NOMO-1 treated with dmso at 0.1 percent for 144 hours (cell line): ENCODE measurements around the gene SH3RF2.

Experiments
- DNase-seq: peaks from one replicate; lab custom pipeline; 2025; ENCODE audit not compliant: unreplicated experiment; lab: John Stamatoyannopoulos, UW

Gene SH3RF2

GRCh38 chr5:145921211-145921610 is 15.2 kb upstream of the SH3RF2 start:
- DNase-seq = no peak

GRCh38 chr5:145922059-145922458 is 14.3 kb upstream of the SH3RF2 start:
- no peak for DNase-seq

DNA sequence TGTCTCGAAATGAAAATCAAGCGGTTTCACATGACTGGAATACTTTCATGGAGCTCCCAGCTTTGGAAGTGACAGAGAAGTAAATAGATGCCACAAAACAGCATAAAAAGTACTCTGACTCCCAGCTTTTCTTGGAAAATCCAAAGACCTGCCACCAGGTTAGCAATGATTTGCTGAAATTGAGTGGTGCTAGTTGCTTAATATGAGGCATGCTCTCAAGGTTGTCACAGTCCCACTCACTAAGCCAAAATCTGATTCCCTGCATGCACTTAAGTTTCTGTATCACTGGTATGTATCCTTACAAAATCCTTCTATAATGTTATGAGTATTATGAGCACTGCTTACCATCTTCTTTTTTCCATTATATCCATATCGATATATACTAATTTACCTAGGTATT is 13.0 kb upstream of the SH3RF2 start:
- DNase-seq = no peak

GRCh38 chr5:145924849-145925248 is 11.5 kb upstream of the SH3RF2 start:
- DNase-seq = no peak

DNA sequence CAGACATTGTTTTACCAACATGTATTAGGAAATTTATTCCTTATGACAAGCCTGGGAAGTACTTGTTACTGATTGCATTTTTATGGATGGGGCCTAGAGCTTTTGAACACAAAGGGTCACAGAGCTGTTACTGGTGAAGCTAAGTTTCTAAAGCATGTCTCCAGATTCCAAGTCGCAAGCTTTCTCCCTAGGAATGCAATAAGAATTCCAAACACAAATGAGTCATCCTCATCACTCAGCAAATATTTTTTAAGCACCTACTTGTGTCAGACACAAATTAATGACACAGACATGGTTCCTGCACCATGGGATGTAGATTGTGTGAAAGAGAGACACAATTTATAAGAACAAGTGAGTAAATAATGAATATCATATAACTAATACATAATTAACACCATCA is 11.0 kb upstream of the SH3RF2 start:
- no peak for DNase-seq

DNA sequence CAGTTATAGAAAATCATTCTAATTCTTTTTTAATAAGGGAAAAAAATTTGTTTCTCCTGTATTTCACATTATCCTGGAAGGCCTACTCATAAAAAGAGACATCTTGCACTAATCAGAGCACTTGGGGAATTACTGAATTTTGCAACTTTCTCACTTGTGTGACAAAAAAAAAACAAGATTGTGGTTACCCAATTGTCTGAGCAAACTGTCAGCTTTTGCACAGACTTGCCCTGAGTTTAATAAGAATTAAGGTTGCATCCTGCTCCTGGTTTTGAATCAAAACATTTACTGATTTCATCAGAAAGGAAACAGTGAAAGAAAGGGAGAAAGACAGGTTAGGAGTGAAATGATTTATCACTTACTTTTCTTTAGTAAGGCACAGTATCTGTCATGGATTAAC is 10.6 kb upstream of the SH3RF2 start:
- no peak for DNase-seq

GRCh38 chr5:145931718-145932117 is 4.7 kb upstream of the SH3RF2 start:
- DNase-seq = no peak

DNA sequence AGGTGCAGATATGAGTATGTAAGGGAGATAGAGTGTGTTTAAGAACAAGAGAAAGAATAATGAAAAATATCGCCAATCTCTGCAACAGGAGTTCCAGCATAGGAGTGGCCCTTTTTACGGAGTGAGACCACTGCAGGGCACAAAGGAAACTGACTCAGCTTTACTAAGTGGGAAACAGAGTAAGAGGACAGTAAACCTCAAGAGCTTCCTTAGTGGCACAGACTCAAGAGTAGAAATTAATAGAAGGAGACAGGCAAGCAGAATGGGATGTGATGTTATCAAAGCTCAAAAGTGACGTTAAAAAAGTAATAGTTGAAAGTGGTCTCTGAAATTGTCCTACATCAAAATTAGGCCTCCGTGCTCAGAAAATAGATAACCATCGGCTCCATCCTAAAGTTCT is 2.1 kb upstream of the SH3RF2 start:
- no peak for DNase-seq

- DNase-seq = no peak
These were observed 1.3 kb downstream of the SH3RF2 start for GRCh38 chr5:145937432-145938250.

DNA sequence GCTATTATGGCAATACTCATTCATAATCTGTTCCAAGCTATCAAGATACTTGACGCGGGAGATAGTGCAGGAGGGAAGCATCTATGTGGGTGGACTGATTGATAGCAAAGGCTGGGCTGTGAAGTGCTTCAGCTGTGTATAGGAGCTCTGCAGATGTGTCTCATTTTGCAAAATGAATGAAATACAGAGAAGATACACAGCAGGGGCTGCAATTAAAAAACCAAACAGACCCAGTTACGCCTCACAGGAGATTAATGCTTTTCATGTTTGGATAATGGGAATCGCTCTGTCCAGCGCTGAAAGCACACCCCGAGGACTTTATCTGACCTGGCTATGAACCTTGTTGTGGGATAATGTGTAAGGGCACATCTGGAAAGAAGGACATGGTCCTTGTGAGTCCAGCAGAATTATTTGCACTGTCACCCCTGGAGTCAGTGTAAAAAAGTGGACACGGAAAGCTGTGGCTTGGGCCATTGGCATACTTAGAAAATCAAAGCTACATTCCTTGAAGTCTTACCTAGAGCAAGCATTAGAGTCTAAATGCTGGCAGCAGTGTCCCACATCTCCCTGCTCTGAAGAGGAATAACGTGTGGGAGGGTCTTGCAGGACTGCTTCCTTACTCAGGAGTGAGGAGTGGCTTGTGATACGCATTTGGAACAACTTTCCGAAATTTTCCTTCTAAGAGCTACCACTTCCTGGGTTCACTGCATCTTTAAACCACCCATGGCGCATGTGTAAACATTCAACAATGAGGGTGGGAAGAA is 2.6 kb downstream of the SH3RF2 start:
- DNase-seq = no peak

- no peak for DNase-seq
These were observed 3.2 kb downstream of the SH3RF2 start for GRCh38 chr5:145939540-145940065.

DNA sequence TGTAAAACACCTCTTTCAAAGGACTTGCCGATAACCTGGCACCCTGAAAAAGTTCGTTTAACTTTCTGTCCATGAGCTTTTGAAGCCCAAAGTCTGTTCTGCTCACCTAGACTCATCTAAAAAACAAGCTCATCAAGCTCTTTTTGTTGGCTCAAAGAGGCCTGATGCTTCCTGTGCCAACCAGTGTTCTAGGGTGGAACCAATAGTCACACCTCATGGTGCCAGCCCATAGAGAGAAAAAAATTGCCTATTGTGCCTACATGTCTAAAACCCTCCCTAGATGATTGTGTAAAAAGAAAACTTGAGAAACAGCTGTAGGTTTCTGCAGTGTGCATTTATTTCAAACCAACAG is 4.7 kb downstream of the SH3RF2 start:
- no peak for DNase-seq

- peak; percentile 36 for DNase-seq
These were observed 5.2 kb downstream of the SH3RF2 start for GRCh38 chr5:145941448-145942130.

DNA sequence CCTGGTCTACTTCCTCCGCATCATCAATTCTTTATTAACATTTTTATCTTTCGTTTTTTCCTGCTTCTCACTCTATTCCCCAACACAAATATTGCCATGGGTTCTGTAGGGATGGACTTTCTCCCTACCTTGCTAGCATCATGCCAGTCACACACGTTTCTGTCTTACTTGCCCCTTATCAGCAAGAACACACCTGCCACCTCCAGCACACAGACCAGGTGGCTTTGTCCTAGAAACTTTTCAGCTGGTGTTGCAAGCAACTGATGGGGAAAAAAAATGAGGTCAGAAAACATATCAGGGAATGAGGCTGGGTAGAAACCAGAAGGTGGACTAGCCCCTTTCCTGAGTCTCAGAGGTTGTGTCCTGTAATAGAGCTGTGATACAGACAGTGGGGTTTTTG is 5.8 kb downstream of the SH3RF2 start:
- no peak for DNase-seq

GRCh38 chr5:145942749-145943148 is 6.4 kb downstream of the SH3RF2 start:
- no peak for DNase-seq

- DNase-seq = no peak
These were observed 7.3 kb downstream of the SH3RF2 start for GRCh38 chr5:145943674-145944121.

GRCh38 chr5:145944328-145944727 is 8.0 kb downstream of the SH3RF2 start:
- no peak for DNase-seq

- no peak for DNase-seq
These were observed 9.3 kb downstream of the SH3RF2 start for GRCh38 chr5:145945620-145946111.

DNA sequence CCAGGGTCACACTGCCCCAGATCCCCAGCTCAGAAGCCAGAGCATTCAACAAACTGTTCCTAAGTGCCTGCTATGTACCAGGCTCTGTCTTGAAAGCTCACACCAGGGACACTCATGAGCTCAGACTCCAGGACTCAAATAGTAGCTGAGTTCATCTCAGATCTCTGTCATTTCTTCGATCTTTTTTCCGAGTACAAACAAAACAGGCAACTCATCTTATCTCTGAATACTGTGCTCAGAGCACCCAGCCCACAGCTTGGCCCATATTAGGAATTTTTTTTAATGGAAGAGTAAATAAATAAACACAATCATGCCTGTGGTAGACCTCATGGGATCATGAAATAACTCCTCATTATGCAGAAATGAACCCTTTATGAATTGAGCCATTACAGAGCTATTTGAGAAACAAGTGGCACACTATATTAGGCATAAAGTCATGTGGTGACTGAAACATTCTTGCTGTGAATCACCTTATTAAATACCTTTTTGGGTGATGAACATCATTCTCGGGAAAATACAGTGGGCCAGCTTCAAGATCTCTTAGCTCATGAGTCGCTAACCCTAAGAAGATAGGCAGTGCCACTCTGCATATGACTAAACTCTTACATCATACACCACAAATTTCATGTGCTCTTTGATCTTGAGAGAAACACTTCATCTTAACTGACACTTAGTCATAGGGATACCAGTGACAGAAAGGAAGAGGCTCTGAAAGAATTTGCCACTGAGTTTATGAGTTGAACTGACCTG is 9.9 kb downstream of the SH3RF2 start:
- DNase-seq = peak; percentile 81

DNA sequence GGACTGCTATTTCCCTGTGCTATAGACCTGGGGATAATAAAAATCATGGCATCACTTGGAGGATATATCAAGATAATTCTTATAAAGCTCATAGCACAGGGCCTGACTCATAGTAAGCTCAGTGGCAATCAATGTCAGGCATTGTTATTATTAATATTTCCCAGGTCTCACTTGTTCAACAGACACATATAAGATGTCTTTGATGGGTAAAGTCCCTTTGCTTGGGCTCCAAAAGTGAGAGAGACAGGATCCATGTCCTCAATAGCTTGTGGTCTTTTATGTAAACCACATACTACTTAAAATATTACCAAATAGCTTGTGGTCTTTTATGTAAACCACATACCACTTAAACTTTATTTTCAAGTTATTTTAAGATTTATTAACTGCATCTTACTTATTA is 11.2 kb downstream of the SH3RF2 start:
- no peak for DNase-seq

DNA sequence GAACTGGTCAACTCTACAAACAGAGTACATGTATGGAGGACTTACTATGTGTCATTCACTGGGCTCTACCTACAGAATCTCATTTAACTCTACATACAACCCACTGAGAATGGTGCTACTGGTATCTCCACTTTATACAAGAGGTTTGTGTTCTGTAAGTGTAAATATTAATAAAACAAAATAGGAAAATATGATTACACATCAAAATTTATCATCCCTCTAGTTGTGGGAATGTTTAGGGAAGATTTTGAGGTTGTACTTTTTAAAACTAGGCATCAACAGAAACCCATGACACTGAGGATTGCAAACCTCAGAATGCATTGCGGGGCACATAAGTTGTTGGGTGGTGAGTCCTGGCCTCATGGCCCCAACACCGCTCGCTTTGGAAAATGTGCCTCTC is 11.7 kb downstream of the SH3RF2 start:
- DNase-seq = no peak
